CD4-positive, alpha-beta T cell treated with Interleukin-6 at 100 ng/mL for 8 hours (primary cell): Measurements from ENCODE around the gene HIVEP1.
"Not testable (repeated sequence)": the region's sequence is repeated elsewhere in the genome, so short reads cannot be mapped to it uniquely, and the experiment has no call there.

Source experiments
- DNase-seq: peaks from one replicate; pipeline ENCODE4 v3.0.0-alpha.2; 2020; ENCODE audit warnings: mixed read lengths, low spot score

HIVEP1 gene

GRCh38 chr6:12160326-12160725, 148.2 kb downstream of the HIVEP1 start:
- no peak for DNase-seq

- no peak for DNase-seq
These were observed 150.1 kb downstream of the HIVEP1 start for GRCh38 chr6:12162213-12162612.

- peak; percentile 55 for DNase-seq
These were observed 151.0 kb downstream of the HIVEP1 start for GRCh38 chr6:12163149-12163548.

- DNase-seq = no peak
These were observed 151.8 kb downstream of the HIVEP1 start for GRCh38 chr6:12163744-12164507.

- DNase-seq = no peak
These were observed 152.3 kb downstream of the HIVEP1 start for GRCh38 chr6:12164508-12164770.

- no peak for DNase-seq
These were observed 153.2 kb downstream of the HIVEP1 start for GRCh38 chr6:12165297-12165696.

GRCh38 chr6:12165722-12166280, 153.7 kb downstream of the HIVEP1 start:
- no peak for DNase-seq

- no peak for DNase-seq
These were observed 157.3 kb downstream of the HIVEP1 start for GRCh38 chr6:12169377-12169776.

- DNase-seq = no peak
These were observed 158.4 kb downstream of the HIVEP1 start for GRCh38 chr6:12170351-12171092.

GRCh38 chr6:12171717-12172116, 159.6 kb downstream of the HIVEP1 start:
- no peak for DNase-seq

GRCh38 chr6:12172572-12172971, 160.5 kb downstream of the HIVEP1 start:
- DNase-seq = no peak

GRCh38 chr6:12173181-12173580, 161.1 kb downstream of the HIVEP1 start:
- no peak for DNase-seq

- no peak for DNase-seq
These were observed 161.5 kb downstream of the HIVEP1 start for GRCh38 chr6:12173661-12174060.

GRCh38 chr6:12174878-12175277, 162.8 kb downstream of the HIVEP1 start:
- no peak for DNase-seq

- no peak for DNase-seq
These were observed 163.5 kb downstream of the HIVEP1 start for GRCh38 chr6:12175626-12176025.

- DNase-seq = not testable (repeated sequence)
These were observed 164.7 kb downstream of the HIVEP1 start for GRCh38 chr6:12176782-12177181.

- no peak for DNase-seq
These were observed 166.4 kb downstream of the HIVEP1 start for GRCh38 chr6:12178521-12178920.

- no peak for DNase-seq
These were observed 169.4 kb downstream of the HIVEP1 start for GRCh38 chr6:12181481-12181880.

GRCh38 chr6:12182676-12183075, 170.6 kb downstream of the HIVEP1 start:
- no peak for DNase-seq

GRCh38 chr6:12185081-12185673, 173.1 kb downstream of the HIVEP1 start:
- no peak for DNase-seq

GRCh38 chr6:12186528-12186927, 174.4 kb downstream of the HIVEP1 start:
- no peak for DNase-seq

- DNase-seq = no peak
These were observed 177.0 kb downstream of the HIVEP1 start for GRCh38 chr6:12189150-12189549.

- DNase-seq = no peak
These were observed 177.5 kb downstream of the HIVEP1 start for GRCh38 chr6:12189661-12190060.
